SK-N-MC (cell line): ENCODE data around the gene FHAD1.

Source experiments
- DNase-seq: peaks from one replicate; pipeline ENCODE4 v3.0.0-alpha.2; 2011; ENCODE audit warnings: low read depth, low spot score
- H3K27ac ChIP-seq: fragments of 200-600 bp; sonication (generic); 2 replicates; pipeline ENCODE4 v1.5.1; 2016; ENCODE audit warnings: mixed run types
- H3K36me3 ChIP-seq: fragments of 200-600 bp; sonication (generic); 2 replicates; pipeline ENCODE4 v1.6.1; 2017; ENCODE audit warnings: antibody characterized with exemption, low read length, mixed read lengths; ENCODE audit not compliant: insufficient read depth
- H3K4me3 ChIP-seq: fragments of 200-600 bp; sonication (generic); 2 replicates; pipeline ENCODE4 v1.5.1; 2016
- H3K9ac ChIP-seq: fragments of 200-600 bp; sonication (generic); 2 replicates; pipeline ENCODE4 v1.8.0; 2017; ENCODE audit warnings: mixed run types, mixed read lengths; ENCODE audit not compliant: insufficient read length
- H3K9me3 ChIP-seq: fragments of 200-600 bp; sonication (generic); 2 replicates; pipeline ENCODE4 v1.6.1; 2017; ENCODE audit warnings: low read depth, mild to moderate bottlenecking, antibody characterized with exemption, low read length, moderate library complexity, mixed read lengths
- EZH2 ChIP-seq: fragments of 200-600 bp; sonication (generic); IDR thresholded peaks from one replicate; pipeline ENCODE4 v1.6.1; 2017; ENCODE audit warnings: antibody characterized with exemption
- FOXP2 ChIP-seq: optimal IDR thresholded peaks from 2 replicates; pipeline ENCODE3; 2011; ENCODE audit warnings: mild to moderate bottlenecking, moderate library complexity; ENCODE audit not compliant: insufficient read depth; ENCODE audit errors: extremely low read length, control extremely low read depth
- POLR2AphosphoS5 ChIP-seq: IDR thresholded peaks from 2 replicates; pipeline ENCODE4 v1.6.1; 2012; ENCODE audit warnings: mild to moderate bottlenecking, low read depth, low read length, borderline replicate concordance

Gene FHAD1

DNA sequence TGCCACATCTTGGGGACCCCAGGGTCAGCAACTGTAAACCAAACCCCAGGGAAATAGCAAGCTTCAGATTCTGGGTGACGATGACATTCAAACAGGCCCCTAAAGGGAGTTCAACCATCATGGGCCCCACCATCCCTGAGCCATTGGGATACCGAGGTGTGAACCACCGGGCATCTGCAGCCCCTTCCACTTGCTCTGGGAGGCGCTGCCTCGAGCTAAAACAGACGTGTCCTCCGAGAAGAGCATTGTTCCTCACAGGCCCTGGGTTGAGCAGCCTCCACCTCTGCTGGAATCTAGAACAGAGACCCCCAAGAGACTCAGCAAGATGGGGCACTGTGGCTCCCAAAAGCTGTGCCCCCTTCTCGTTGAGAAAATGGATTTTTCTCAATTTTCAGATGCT lies 143.6 kb downstream of the FHAD1 start:
- Histone ChIP-seq H3K27ac (no peak overlapping the region), H3K9me3 (no peaks in the 10 kb centered on the region), H3K36me3 (no peaks in the 10 kb centered on the region), H3K4me3 (no peak overlapping the region), H3K9ac (no peak overlapping the region)
- no peak for DNase-seq
- no peak for TF ChIP-seq FOXP2
- TF ChIP-seq POLR2AphosphoS5 = no peak
- no peak for TF ChIP-seq EZH2

DNA sequence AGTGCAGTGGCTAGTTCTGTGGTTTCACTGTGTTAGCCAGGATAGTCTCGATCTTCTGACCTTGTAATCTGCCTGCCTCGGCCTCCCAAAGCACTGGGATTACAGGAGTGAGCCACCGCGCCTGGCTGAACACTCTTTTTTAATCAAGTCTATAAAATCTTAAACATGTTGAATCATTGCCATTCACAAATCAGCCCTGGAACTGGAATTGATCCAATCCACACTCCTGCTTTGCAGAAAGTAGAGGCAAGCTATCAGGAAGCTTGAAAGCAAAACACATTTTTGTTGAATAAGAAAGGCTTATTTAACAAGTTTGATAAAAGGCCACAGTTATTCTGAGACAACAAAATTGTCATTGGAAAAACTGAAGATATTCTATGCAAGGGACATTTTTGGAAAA lies 144.3 kb downstream of the FHAD1 start:
- Histone ChIP-seq H3K9ac (no peak overlapping the region), H3K27ac (no peak overlapping the region), H3K4me3 (no peak overlapping the region), H3K36me3 (no peaks in the 10 kb centered on the region), H3K9me3 (no peaks in the 10 kb centered on the region)
- no peak for DNase-seq
- TF ChIP-seq POLR2AphosphoS5 (no peak), EZH2 (no peak), FOXP2 (no peak)

DNA sequence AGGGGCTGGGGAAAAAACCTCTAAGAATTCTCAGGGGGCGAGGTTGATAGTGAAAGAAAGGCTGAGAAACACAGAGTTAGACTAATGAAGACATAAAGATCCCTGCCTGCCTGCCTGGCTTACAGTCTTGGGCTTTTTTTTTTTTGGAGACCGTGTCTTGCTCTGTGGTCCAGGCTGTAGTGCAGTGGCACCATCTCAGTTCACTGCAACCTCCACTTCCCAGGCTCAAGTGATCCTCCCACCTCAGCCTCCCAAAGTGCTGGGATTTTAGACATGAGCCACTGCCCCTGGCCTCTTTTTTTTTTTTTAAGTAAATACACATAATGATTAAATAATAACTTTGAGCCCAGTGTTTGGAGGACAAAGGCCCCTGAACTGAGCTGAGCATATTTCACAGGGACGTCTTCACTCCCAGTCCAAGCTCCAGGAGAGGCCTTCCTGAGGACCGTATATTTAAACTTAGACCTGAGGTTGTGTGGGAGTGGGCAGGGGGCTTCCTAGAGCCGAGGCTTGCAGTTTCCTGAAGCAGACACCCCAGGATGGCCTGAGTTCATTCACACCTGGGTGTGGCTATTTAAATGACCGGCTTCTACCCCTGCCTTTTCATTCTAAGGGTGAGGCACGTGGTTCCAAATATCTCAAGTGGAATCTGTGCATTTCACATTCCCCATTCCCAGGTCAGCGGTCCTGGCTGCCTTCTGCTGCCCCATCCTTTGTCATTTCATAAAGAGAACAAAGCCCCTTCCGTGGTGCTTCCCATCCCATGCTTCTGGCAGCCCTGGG lies 146.6 kb downstream of the FHAD1 start:
- Histone ChIP-seq H3K4me3 (no peak overlapping the region), H3K27ac (no peak overlapping the region), H3K9ac (no peak overlapping the region), H3K9me3 (no peaks in the 10 kb centered on the region), H3K36me3 (no peaks in the 10 kb centered on the region)
- no peak for DNase-seq
- no peak for TF ChIP-seq POLR2AphosphoS5
- no peak for TF ChIP-seq EZH2

DNA sequence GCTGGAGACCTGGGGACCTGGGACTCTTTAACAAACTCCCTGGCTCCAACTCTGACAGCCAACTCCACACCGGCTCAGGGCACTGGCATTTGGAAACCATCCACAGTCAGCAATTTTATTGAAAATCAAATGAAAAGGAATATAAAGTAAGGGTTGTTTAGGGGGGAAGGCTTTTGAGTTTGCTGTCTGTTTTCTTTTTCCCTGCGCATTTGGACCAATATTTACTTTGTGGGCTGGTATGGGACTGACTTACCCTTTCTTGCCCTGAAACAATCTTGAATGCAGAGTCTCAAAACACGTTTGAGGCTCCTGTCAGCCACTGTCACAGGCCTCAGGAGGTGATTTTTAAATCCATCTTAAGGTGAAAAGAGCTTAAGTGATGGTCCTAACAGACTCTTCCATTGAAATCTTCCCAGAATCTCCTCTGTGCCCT lies 147.3 kb downstream of the FHAD1 start:
- no peak for TF ChIP-seq POLR2AphosphoS5
- TF ChIP-seq FOXP2 = no peak
- no peak for TF ChIP-seq EZH2
- no peak for DNase-seq
- H3K9me3 ChIP-seq = no peaks in the 10 kb centered on the region
- H3K36me3 ChIP-seq = no peaks in the 10 kb centered on the region
- H3K4me3 ChIP-seq = no peak overlapping the region
- H3K9ac ChIP-seq = no peak overlapping the region
- H3K27ac ChIP-seq = no peak overlapping the region

DNA sequence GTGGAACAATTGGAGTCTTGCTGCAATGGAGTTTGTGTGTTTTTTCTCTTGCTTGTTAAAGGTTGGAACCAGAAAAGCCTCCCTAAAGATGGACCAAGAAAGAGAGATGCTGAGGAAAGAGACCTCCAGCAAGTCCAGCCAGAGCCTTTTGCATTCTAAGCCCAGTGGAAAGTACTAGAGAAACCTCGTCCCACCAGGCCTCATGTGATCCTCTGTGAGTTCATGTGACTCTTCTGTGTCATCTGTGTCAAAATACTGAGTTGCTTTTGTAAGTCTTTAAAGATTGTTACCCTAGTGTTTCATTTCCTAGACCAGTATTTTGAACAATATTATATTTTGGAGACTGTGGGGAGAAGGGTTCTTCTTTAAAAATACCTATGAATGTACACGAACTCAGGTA lies 150.2 kb downstream of the FHAD1 start:
- no peak overlapping the region for H3K4me3 ChIP-seq
- no peak for TF ChIP-seq EZH2
- no peaks in the 10 kb centered on the region for H3K9me3 ChIP-seq
- DNase-seq = no peak
- no peak overlapping the region for H3K27ac ChIP-seq
- no peaks in the 10 kb centered on the region for H3K36me3 ChIP-seq
- no peak overlapping the region for H3K9ac ChIP-seq

DNA sequence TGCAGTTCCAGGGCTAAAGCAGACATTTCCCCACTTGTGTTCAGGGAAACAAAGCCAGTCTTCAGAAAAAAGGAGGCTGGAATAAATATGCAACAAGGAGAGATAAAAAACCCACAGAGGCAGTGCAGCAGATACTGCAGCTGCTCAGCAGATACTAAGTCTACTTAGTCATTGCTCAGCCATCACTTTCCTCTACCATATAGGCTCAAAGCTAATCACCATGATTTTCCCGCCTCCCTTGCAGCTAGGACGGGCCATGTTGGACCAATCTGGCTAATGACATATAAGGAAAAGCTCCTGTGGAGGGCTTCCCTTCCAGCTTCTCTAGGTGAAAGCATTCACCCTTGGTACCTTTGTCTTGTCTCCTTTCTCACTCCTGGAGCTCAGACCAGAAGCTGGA lies 152.7 kb downstream of the FHAD1 start:
- H3K9me3 ChIP-seq = no peaks in the 10 kb centered on the region
- no peak for TF ChIP-seq POLR2AphosphoS5
- no peak for TF ChIP-seq EZH2
- TF ChIP-seq FOXP2 = no peak
- no peak overlapping the region for H3K4me3 ChIP-seq
- no peak for DNase-seq
- no peak overlapping the region for H3K27ac ChIP-seq
- H3K9ac ChIP-seq = no peak overlapping the region
- H3K36me3 ChIP-seq = no peaks in the 10 kb centered on the region

DNA sequence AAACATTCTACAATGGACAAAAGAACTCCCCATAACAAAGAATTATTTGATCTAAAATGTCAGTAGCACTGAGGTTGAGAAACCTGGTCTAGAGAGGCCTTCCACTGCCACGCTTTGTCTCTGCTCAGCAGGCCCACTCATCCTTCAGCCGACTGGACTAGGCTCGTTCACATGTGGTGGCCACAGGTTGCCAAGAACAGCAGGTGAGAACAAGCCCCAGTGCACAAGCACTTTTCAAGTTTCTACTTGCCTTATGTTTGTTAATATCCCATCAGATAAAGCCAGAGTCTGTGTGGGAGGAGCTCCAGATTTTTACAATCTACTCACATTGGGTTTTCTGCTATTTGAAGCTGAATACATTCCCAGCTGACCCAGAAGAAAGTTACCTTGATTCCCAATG lies 153.6 kb downstream of the FHAD1 start:
- no peak for TF ChIP-seq EZH2
- no peak for TF ChIP-seq FOXP2
- TF ChIP-seq POLR2AphosphoS5 = no peak
- Histone ChIP-seq H3K27ac (no peak overlapping the region), H3K4me3 (no peak overlapping the region), H3K36me3 (no peaks in the 10 kb centered on the region), H3K9me3 (no peaks in the 10 kb centered on the region), H3K9ac (no peak overlapping the region)
- DNase-seq = no peak

DNA sequence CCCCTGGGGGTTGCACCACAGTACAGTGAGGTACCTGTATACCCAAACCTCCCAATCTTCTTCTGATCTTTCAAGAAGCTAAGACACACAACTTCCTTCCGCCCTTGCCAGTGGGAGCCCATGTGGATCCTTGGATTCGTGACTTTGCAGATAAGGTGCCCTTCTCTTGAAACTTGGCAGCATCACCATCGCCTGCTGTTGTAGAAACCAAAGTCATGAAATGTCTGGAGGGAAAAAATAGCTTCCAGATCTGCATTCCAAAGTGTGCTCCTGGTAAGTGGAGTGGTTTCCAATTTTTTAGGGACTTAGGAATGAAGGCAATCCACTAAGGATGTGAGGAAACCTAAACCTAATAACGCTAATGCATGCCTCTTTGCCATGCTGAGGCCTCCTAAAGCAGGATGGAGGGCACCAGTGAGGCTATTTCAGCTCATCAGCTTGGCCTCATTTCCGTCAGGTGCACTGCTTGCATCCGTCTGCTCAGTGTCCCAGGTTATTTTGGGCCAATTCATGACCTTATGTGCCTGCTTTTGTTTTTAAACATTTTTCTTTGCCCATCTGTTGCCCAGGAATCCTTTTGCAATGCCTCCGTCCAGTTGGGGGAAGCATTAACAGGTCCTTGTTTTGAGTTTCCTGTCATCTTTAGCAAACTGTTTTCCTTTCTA lies 154.5 kb downstream of the FHAD1 start:
- no peaks in the 10 kb centered on the region for H3K9me3 ChIP-seq
- TF ChIP-seq FOXP2 (no peak), POLR2AphosphoS5 (no peak), EZH2 (no peak)
- no peak overlapping the region for H3K4me3 ChIP-seq
- H3K9ac ChIP-seq = no peak overlapping the region
- DNase-seq = no peak
- no peaks in the 10 kb centered on the region for H3K36me3 ChIP-seq
- no peak overlapping the region for H3K27ac ChIP-seq
